WI38 (cell line): Measurements from ENCODE around the gene TTC27.

Experiments
- H3K4me3 ChIP-seq: 2 replicates; pipeline ENCODE4 v1.5.1; 2011; ENCODE audit warnings: low read depth, mild to moderate bottlenecking, control low read depth, low read length
- TF ChIP-seq, protein P1 (sequence below): IDR thresholded peaks from 2 replicates; pipeline ENCODE4 v1.5.1; 2012; ENCODE audit warnings: low read depth, mild to moderate bottlenecking, control low read depth, low read length

Gene TTC27

DNA sequence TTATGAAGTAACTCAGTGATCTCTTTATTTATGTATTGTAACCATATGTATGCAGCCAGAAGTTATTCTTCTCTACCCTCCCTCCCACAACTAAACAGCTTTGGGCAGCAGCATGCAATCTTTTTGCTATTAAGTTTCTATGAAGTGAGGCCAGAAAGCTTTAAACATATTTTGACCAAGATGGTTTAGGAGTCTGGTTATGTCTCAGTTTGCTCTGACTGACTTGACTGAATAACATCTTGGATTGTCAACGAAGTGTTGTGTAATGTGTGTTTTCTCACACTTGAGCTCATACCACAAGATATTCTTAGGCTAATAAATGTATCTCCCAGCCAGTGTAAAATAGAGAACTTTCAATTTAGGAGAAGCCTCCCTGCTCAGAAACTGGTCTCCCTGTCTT, 104.3 kb downstream of the TTC27 start:
- no peak overlapping the region for H3K4me3 ChIP-seq
- TF ChIP-seq, protein P1, sequence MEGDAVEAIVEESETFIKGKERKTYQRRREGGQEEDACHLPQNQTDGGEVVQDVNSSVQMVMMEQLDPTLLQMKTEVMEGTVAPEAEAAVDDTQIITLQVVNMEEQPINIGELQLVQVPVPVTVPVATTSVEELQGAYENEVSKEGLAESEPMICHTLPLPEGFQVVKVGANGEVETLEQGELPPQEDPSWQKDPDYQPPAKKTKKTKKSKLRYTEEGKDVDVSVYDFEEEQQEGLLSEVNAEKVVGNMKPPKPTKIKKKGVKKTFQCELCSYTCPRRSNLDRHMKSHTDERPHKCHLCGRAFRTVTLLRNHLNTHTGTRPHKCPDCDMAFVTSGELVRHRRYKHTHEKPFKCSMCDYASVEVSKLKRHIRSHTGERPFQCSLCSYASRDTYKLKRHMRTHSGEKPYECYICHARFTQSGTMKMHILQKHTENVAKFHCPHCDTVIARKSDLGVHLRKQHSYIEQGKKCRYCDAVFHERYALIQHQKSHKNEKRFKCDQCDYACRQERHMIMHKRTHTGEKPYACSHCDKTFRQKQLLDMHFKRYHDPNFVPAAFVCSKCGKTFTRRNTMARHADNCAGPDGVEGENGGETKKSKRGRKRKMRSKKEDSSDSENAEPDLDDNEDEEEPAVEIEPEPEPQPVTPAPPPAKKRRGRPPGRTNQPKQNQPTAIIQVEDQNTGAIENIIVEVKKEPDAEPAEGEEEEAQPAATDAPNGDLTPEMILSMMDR = no peak

DNA sequence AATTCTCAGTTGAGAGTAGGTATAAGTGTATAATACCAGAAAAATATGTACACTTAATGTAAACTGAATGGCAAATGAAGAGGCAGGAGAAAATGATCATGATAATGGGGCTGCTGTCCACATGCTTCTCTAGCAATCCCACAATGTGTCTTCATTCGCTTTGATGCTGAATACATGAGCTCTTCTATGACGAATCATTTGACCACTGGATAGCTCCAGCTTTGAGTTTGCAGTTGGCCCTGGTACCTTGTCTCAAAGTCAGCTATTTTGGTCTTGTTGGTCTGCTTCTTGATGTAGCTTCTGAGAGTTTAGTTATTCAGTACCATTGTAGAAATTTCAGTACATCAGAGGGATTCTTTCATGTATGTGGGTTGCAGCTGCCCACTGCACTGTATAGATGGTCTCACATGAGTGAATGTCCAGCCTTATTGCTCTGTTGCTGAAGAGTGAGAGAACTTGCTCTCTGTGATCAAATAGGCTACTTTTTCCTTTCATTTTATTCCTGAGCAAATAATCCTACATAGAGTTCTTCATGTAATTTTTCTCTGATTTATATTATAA, 105.1 kb downstream of the TTC27 start:
- TF ChIP-seq, protein P1 = no peak
- no peak overlapping the region for H3K4me3 ChIP-seq

DNA sequence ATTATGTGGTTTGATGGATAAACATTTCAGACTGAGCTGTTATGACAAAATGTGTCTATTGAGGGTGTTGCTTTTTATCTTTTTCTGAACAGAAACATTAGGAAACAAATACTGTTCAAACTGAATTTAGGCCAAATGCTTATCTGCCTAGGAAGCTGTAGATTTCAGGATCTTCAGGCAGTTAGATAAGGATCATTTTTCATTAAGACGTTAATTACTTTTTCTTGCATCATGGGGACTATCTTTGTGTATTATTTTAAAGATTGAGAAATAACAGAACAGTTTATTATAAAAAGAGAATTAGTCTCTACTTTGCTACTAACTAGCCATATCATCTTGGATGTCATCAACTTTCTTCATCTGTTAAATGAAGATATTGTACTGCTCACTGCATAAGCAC, 107.5 kb downstream of the TTC27 start:
- no peak overlapping the region for H3K4me3 ChIP-seq
- TF ChIP-seq, protein P1 = no peak

DNA sequence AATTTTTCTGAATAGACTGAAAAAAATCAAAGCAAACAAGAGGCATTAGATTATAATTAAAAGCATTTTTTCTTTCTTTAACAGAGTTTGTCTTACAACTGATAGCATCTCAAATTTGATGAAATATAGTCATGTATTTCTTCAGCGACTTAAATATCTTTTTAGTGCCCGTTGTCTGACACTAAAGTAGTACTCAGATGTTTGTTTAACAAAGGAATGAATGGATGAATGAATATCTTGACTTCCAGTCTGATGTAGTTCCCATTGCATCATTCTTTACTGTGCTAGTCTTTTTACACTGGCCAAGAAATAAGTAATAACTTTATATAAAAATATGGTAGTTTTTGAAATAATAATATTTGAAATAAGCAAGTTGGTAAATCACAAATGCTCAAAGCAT, 111.1 kb downstream of the TTC27 start:
- TF ChIP-seq, protein P1 = no peak
- H3K4me3 ChIP-seq = no peak overlapping the region

DNA sequence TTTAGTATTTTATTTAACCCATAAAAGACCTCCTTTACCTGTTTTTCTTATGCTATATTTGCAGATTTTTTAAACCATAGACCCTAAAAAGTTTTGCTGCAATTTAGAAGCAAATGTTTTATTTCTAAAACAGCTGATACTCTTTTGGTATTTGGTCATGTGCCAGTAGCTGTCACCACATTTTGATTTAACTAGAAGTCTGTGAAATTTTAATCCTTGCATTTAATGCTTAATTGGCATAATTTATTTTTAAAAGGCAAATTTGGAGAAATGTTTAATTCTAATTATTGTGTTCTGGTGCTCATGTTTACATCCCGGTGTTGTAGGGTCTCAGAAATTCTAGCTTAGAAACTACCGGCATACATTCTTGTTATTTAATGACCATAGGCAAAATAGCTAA, 111.8 kb downstream of the TTC27 start:
- TF ChIP-seq, protein P1 = no peak
- H3K4me3 ChIP-seq = no peak overlapping the region

DNA sequence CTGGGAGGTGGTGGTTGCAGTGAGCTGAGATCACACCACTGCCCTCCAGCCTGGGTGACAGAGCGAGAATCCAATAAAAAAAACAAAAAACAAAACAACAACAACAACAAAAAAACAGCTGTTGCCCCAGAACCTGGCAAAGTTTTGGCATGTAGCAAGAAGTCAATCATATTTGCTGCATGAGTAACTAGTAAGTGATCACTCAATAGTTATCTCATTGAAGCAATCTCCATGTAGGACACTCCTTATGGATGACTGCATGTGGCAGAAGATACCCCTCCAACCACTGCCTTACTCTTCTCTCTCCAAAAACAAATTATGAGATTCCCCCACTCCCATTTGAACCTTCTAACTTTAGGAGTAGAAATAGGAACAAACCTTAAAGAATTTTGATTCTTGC, 113.7 kb downstream of the TTC27 start:
- TF ChIP-seq, protein P1 = no peak

DNA sequence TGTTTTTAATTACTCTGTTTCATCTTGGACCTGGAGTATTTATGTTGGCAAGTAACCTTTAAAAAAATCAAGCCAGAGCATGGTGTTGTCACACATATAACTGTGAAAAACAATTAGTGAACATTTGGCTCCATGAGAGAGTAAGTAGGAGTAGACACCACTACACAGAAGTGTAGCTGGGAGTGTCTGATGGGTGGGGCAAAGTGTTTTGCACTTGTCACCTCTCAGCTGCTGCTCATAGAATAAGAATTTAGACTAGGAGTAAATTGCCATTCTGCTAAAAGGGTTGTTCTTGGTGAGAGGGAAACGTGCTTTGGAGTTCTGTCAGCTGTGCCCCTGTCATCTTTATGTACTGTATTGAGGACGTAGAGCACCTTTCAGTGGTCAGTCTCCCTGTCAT, 114.5 kb downstream of the TTC27 start:
- no peak overlapping the region for H3K4me3 ChIP-seq
- TF ChIP-seq, protein P1 = no peak

More for the DNA sequence above, 113.7 kb downstream of the TTC27 start:
- H3K4me3 ChIP-seq = no peak overlapping the region
